ENCODE data around the gene KDM5A.

- no peak for TF ChIP-seq POLR2AphosphoS5 (IDR thresholded peaks at IDR 0.05)
- TF ChIP-seq, protein P1, sequence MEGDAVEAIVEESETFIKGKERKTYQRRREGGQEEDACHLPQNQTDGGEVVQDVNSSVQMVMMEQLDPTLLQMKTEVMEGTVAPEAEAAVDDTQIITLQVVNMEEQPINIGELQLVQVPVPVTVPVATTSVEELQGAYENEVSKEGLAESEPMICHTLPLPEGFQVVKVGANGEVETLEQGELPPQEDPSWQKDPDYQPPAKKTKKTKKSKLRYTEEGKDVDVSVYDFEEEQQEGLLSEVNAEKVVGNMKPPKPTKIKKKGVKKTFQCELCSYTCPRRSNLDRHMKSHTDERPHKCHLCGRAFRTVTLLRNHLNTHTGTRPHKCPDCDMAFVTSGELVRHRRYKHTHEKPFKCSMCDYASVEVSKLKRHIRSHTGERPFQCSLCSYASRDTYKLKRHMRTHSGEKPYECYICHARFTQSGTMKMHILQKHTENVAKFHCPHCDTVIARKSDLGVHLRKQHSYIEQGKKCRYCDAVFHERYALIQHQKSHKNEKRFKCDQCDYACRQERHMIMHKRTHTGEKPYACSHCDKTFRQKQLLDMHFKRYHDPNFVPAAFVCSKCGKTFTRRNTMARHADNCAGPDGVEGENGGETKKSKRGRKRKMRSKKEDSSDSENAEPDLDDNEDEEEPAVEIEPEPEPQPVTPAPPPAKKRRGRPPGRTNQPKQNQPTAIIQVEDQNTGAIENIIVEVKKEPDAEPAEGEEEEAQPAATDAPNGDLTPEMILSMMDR (IDR thresholded peaks at IDR 0.05 in 8 of 11, conservative IDR thresholded peaks at IDR 0.05 in 3 of 11): no peak
These were observed 126.3 kb downstream of the KDM5A start, which contains the start of gene SLC6A13 for GRCh38 chr12:262817-263216.

All from spleen (tissue), 7 donors.